Gastroesophageal sphincter (tissue), 3 donors: Measurements from ENCODE around the gene ZCWPW2.

Experiments
- EP300 ChIP-seq: sonication (generic); formaldehyde crosslinking; IDR thresholded peaks from one replicate; pipeline ENCODE4 v1.6.1; 2017; ENCODE audit warnings: antibody characterized with exemption, mild to moderate bottlenecking
- POLR2A ChIP-seq, 2 donors: fragments of 450-650 bp; IDR thresholded peaks; one replicate each; pipeline ENCODE4 v1.6.1; 2017; ENCODE audit warnings: antibody characterized with exemption in 2 of 2, mild to moderate bottlenecking in 2 of 2, moderate library complexity in 1 of 2
- TF ChIP-seq, protein P1 (sequence below), 4 experiments: fragments of 200-600 bp in 2 of 4; fragments of 450-650 bp in 2 of 4; sonication (generic) in 1 of 4; IDR thresholded peaks; one replicate each; pipeline ENCODE4 v1.5.1; 2017 to 2019; ENCODE audit warnings: antibody characterized with exemption in 4 of 4, mild to moderate bottlenecking in 2 of 4, moderate library complexity in 2 of 4

DNA sequence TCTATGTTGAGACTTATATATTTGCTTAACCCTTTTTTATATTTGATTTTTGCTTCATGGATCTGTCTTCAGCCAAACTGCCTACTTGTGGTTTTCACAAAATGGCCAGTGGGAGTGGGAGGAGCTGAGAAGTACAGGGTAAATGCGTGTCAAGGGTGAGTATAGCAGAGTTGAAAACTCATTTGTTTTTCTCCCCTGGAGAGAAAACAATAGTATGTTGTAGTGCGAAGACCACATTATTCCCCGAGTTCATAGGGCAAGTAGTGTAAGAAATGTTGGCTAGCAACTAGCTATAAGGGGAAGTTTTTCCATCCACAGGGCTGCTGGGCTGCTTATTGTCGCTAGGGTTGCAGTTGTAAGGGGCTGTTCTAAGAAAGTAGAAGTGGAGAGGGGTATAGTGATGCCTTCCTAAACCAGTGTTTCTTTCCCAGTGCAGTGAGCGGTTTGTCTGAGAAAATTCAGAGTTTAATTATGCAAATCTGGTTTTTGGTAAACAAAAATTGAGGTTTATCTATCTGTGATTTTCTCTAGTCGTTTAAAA lies 153.9 kb downstream of the ZCWPW2 start:
- TF ChIP-seq POLR2A (IDR thresholded peaks at IDR 0.05), result no peak
- TF ChIP-seq, protein P1, sequence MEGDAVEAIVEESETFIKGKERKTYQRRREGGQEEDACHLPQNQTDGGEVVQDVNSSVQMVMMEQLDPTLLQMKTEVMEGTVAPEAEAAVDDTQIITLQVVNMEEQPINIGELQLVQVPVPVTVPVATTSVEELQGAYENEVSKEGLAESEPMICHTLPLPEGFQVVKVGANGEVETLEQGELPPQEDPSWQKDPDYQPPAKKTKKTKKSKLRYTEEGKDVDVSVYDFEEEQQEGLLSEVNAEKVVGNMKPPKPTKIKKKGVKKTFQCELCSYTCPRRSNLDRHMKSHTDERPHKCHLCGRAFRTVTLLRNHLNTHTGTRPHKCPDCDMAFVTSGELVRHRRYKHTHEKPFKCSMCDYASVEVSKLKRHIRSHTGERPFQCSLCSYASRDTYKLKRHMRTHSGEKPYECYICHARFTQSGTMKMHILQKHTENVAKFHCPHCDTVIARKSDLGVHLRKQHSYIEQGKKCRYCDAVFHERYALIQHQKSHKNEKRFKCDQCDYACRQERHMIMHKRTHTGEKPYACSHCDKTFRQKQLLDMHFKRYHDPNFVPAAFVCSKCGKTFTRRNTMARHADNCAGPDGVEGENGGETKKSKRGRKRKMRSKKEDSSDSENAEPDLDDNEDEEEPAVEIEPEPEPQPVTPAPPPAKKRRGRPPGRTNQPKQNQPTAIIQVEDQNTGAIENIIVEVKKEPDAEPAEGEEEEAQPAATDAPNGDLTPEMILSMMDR (IDR thresholded peaks at IDR 0.05), result no peak
- no peak for TF ChIP-seq EP300
